AG10803 (cell line): Measurements from ENCODE around the gene LMO7.

ENCODE experiments used
- DNase-seq: peaks from one replicate; pipeline ENCODE4 v3.0.0; 2010; ENCODE audit warnings: low read depth
- H3K4me3 ChIP-seq: 2 replicates; pipeline ENCODE4 v1.5.1; 2011; ENCODE audit warnings: mild to moderate bottlenecking, low read length, control low read depth
- CTCF ChIP-seq: conservative IDR thresholded peaks from 2 replicates; pipeline ENCODE4 v1.5.1; 2011; ENCODE audit warnings: mild to moderate bottlenecking, low read length, control low read depth, inconsistent platforms

Gene LMO7

GRCh38 chr13:75704194-75704926 is 68.2 kb downstream of the LMO7 start:
- DNase-seq = peak; percentile 53
- no peak overlapping the region for H3K4me3 ChIP-seq
- TF ChIP-seq CTCF = no peak

GRCh38 chr13:75704927-75705288 is 68.8 kb downstream of the LMO7 start:
- no peak overlapping the region for H3K4me3 ChIP-seq
- no peak for TF ChIP-seq CTCF
- no peak for DNase-seq

GRCh38 chr13:75705395-75705794 is 69.3 kb downstream of the LMO7 start:
- H3K4me3 ChIP-seq = no peak overlapping the region
- DNase-seq = peak; percentile 76
- no peak for TF ChIP-seq CTCF

GRCh38 chr13:75705908-75706307 is 69.8 kb downstream of the LMO7 start:
- no peak for TF ChIP-seq CTCF
- no peak for DNase-seq
- H3K4me3 ChIP-seq = no peak overlapping the region

GRCh38 chr13:75713852-75714251 is 77.7 kb downstream of the LMO7 start:
- TF ChIP-seq CTCF = no peak
- no peak for DNase-seq
- no peak overlapping the region for H3K4me3 ChIP-seq

GRCh38 chr13:75715601-75716523 is 79.7 kb downstream of the LMO7 start:
- H3K4me3 ChIP-seq = no peak overlapping the region
- TF ChIP-seq CTCF = no peak
- DNase-seq = no peak
